ENCODE measurements around the gene METTL9. TPM values are rescaled to one million over a fixed set of nuclear protein-coding genes. Genes with fewer than 3 reads are reported as not detected.
A peak's percentile ranks its signal among the peaks of the same experiment; 100 is the strongest.
"Not testable (repeated sequence)": the region's sequence is repeated elsewhere in the genome, so short reads cannot be mapped to it uniquely, and the experiment has no call there.

Gene METTL9
- total and polyA plus RNA-seq, 2 of the 4 experiments (the other 2 are of a cell fraction): 54.8 to 95.5 TPM

GRCh38 chr16:21554795-21555585 is 44.4 kb upstream of the METTL9 start (continued):
- TF ChIP-seq RAD21 (IDR thresholded peaks at IDR 0.05; ENCODE audit: low read length) (peak; percentile 99), RFX5 (IDR thresholded peaks at IDR 0.05; ENCODE audit: low read depth, low read length) (no peak), FOS (IDR thresholded peaks at IDR 0.05; ENCODE audit: low read depth, low read length) (no peak)

GRCh38 chr16:21555621-21556020 is 43.8 kb upstream of the METTL9 start:
- not testable (repeated sequence) for BruUV-seq (replicated peaks); H4K5ac ChIP-seq (ENCODE audit: low read depth, low read length)

GRCh38 chr16:21556026-21556595 is 43.3 kb upstream of the METTL9 start:
- ATAC-seq (ENCODE audit: low read depth); H3K4ac ChIP-seq (ENCODE audit: low read depth, low read length); H3K9ac ChIP-seq (ENCODE audit: low read depth, low read length); H4K5ac ChIP-seq (ENCODE audit: low read depth, low read length); H3K4me3 ChIP-seq (ENCODE audit: insufficient read depth, low read depth, low read length); H3K9me3 ChIP-seq (ENCODE audit: control insufficient read depth, insufficient read depth, low read length); H3K4me2 ChIP-seq (ENCODE audit: low read depth, low read length); H3K18ac ChIP-seq (ENCODE audit: low read depth, low read length); H4K91ac ChIP-seq (ENCODE audit: insufficient read depth, low read depth, low read length); BruUV-seq (replicated peaks); in situ Hi-C loops (cut with MboI; ENCODE audit: low sequenced_read_pairs); H3K79me1 ChIP-seq (ENCODE audit: low read depth in 1 of 2, low read length in 2 of 2); DNase-seq; POLR2A ChIA-PET (ENCODE audit: unreplicated experiment); H4K20me1 ChIP-seq (ENCODE audit: insufficient read depth, low read length); H3K56ac ChIP-seq (ENCODE audit: extremely low read depth, insufficient read depth, low read length); H2AK5ac ChIP-seq (ENCODE audit: low read depth, low read length); H3K4me1 ChIP-seq (ENCODE audit: control insufficient read depth, insufficient read depth, low read length); H4K8ac ChIP-seq (ENCODE audit: low read depth in 2 of 2, low read length in 2 of 2); dilution Hi-C loops (cut with HindIII; ENCODE audit: low sequenced_read_pairs, unreplicated experiment); H2AK9ac ChIP-seq (replicated peaks; ENCODE audit: low read depth, low read length, poor library complexity); H3K23ac ChIP-seq (ENCODE audit: low read depth, low read length); H2BK5ac ChIP-seq (ENCODE audit: low read depth, low read length, poor library complexity, severe bottlenecking); H3K27ac ChIP-seq (ENCODE audit: insufficient read depth, low read length); H2AFZ ChIP-seq (replicated peaks; ENCODE audit: low read length, poor library complexity); H2BK120ac ChIP-seq (ENCODE audit: low read depth, low read length); CTCF ChIA-PET; H2BK20ac ChIP-seq (ENCODE audit: low read depth, low read length); H2BK15ac ChIP-seq (ENCODE audit: low read depth, low read length); H3K14ac ChIP-seq (replicated peaks; ENCODE audit: low read depth, low read length); H3K9me1 ChIP-seq (ENCODE audit: insufficient read depth, low read length); H3K36me3 ChIP-seq (ENCODE audit: control insufficient read depth, insufficient read depth, low read length): not testable (repeated sequence)
- peaks cover 13% of the 10 kb centered on the region for H3K27me3 ChIP-seq (ENCODE audit: control insufficient read depth, insufficient read depth, low read length)
- intact Hi-C loops (cut with micrococcal nuclease): loop anchor here (5.0 kb wide), 2 partner anchors 254 to 766 kb away; no protein-coding TSS in a partner anchor
- WGBS, 2 experiments (ENCODE audit: extremely low coverage in 2 of 2, insufficient read length in 1 of 2): 94% methylated on average over 3 of the region's 4 CpGs; no CpG with 5 or more reads in 1 of the 2 experiments

More at GRCh38 chr16:21555621-21556020, 43.8 kb upstream of the METTL9 start:
- H3K9me1 ChIP-seq (ENCODE audit: insufficient read depth, low read length); H4K20me1 ChIP-seq (ENCODE audit: insufficient read depth, low read length); DNase-seq; H3K27ac ChIP-seq (ENCODE audit: insufficient read depth, low read length); H3K18ac ChIP-seq (ENCODE audit: low read depth, low read length); H3K23ac ChIP-seq (ENCODE audit: low read depth, low read length); H2AK9ac ChIP-seq (replicated peaks; ENCODE audit: low read depth, low read length, poor library complexity); H3K9ac ChIP-seq (ENCODE audit: low read depth, low read length); H3K4me2 ChIP-seq (ENCODE audit: low read depth, low read length); POLR2A ChIA-PET (ENCODE audit: unreplicated experiment); H3K36me3 ChIP-seq (ENCODE audit: control insufficient read depth, insufficient read depth, low read length); H2BK120ac ChIP-seq (ENCODE audit: low read depth, low read length); H4K91ac ChIP-seq (ENCODE audit: insufficient read depth, low read depth, low read length); H3K56ac ChIP-seq (ENCODE audit: extremely low read depth, insufficient read depth, low read length); dilution Hi-C loops (cut with HindIII; ENCODE audit: low sequenced_read_pairs, unreplicated experiment); H4K8ac ChIP-seq (ENCODE audit: low read depth in 2 of 2, low read length in 2 of 2); H2BK15ac ChIP-seq (ENCODE audit: low read depth, low read length); H2AFZ ChIP-seq (replicated peaks; ENCODE audit: low read length, poor library complexity); H3K79me1 ChIP-seq (ENCODE audit: low read depth in 1 of 2, low read length in 2 of 2); H3K4me3 ChIP-seq (ENCODE audit: insufficient read depth, low read depth, low read length); H3K4me1 ChIP-seq (ENCODE audit: control insufficient read depth, insufficient read depth, low read length); H3K9me3 ChIP-seq (ENCODE audit: control insufficient read depth, insufficient read depth, low read length); H3K14ac ChIP-seq (replicated peaks; ENCODE audit: low read depth, low read length); CTCF ChIA-PET; ATAC-seq (ENCODE audit: low read depth); H3K4ac ChIP-seq (ENCODE audit: low read depth, low read length); H2BK5ac ChIP-seq (ENCODE audit: low read depth, low read length, poor library complexity, severe bottlenecking); in situ Hi-C loops (cut with MboI; ENCODE audit: low sequenced_read_pairs); H2BK20ac ChIP-seq (ENCODE audit: low read depth, low read length): not testable (repeated sequence)
- intact Hi-C loops (cut with micrococcal nuclease): loop anchor here (5.0 kb wide), 2 partner anchors 253 to 767 kb away; no protein-coding TSS in a partner anchor
- Histone ChIP-seq H3K27me3 (ENCODE audit: control insufficient read depth, insufficient read depth, low read length) (peaks cover 13% of the 10 kb centered on the region), H2AK5ac (ENCODE audit: low read depth, low read length) (peak overlapping the region; percentile 1; the same call in 1 of the 2 replicates)
- 87% methylated on average over 10 of the region's 15 CpGs; no CpG with 5 or more reads in 1 of the 2 experiments for WGBS, 2 experiments (ENCODE audit: extremely low coverage in 2 of 2, insufficient read length in 1 of 2)
